Measurements from ENCODE around the gene DENND1B. TPM values are rescaled to one million over a fixed set of nuclear protein-coding genes. Genes with fewer than 3 reads are reported as not detected.

The DENND1B gene
- total and polyA plus RNA-seq, 9 of the 15 experiments (the other 6 are each of a cell fraction or from before 2014, with no cell fraction given), result 2.1 to 12.1 (median 7.5) TPM

- no peak for TF ChIP-seq UBTF (IDR thresholded peaks at IDR 0.05; ENCODE audit: borderline replicate concordance in 1 of 2, low read depth in 2 of 2, low read length in 2 of 2)
- TF ChIP-seq TRIM28 (IDR thresholded peaks at IDR 0.05), result peak; percentile 99
- TF ChIP-seq ZNF76 (CRISPR knock-in tag; IDR thresholded peaks at IDR 0.05; ENCODE audit: borderline replicate concordance), result no peak
- TF ChIP-seq XRCC3 (IDR thresholded peaks at IDR 0.05), result peak; percentile 81; the same call in 1 of the 2 replicates
- no peak for TF ChIP-seq MTA2 (IDR thresholded peaks at IDR 0.05; ENCODE audit: low read depth)
- TF ChIP-seq FOXK2 (conservative IDR thresholded peaks at IDR 0.05 in 1 of 2, IDR thresholded peaks at IDR 0.05 in 1 of 2; ENCODE audit: low read depth in 2 of 2), result no peak
- TF ChIP-seq, protein P1, sequence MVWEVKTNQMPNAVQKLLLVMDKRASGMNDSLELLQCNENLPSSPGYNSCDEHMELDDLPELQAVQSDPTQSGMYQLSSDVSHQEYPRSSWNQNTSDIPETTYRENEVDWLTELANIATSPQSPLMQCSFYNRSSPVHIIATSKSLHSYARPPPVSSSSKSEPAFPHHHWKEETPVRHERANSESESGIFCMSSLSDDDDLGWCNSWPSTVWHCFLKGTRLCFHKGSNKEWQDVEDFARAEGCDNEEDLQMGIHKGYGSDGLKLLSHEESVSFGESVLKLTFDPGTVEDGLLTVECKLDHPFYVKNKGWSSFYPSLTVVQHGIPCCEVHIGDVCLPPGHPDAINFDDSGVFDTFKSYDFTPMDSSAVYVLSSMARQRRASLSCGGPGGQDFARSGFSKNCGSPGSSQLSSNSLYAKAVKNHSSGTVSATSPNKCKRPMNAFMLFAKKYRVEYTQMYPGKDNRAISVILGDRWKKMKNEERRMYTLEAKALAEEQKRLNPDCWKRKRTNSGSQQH (CRISPR knock-in tag; IDR thresholded peaks at IDR 0.05), result no peak
- TF ChIP-seq RBBP5 (IDR thresholded peaks at IDR 0.05; ENCODE audit: borderline replicate concordance, insufficient read depth, low read length, poor library complexity, severe bottlenecking), result no peak
- peak; percentile 75; the same call in 1 of the 2 replicates for TF ChIP-seq ZNF280B (CRISPR knock-in tag; IDR thresholded peaks at IDR 0.05)
- TF ChIP-seq ARNT (IDR thresholded peaks at IDR 0.05), result 0 out of 4 replicates have a peak, but pooled peaks of 1 of the 2 experiments have one; percentile 58
- TF ChIP-seq, protein P2, sequence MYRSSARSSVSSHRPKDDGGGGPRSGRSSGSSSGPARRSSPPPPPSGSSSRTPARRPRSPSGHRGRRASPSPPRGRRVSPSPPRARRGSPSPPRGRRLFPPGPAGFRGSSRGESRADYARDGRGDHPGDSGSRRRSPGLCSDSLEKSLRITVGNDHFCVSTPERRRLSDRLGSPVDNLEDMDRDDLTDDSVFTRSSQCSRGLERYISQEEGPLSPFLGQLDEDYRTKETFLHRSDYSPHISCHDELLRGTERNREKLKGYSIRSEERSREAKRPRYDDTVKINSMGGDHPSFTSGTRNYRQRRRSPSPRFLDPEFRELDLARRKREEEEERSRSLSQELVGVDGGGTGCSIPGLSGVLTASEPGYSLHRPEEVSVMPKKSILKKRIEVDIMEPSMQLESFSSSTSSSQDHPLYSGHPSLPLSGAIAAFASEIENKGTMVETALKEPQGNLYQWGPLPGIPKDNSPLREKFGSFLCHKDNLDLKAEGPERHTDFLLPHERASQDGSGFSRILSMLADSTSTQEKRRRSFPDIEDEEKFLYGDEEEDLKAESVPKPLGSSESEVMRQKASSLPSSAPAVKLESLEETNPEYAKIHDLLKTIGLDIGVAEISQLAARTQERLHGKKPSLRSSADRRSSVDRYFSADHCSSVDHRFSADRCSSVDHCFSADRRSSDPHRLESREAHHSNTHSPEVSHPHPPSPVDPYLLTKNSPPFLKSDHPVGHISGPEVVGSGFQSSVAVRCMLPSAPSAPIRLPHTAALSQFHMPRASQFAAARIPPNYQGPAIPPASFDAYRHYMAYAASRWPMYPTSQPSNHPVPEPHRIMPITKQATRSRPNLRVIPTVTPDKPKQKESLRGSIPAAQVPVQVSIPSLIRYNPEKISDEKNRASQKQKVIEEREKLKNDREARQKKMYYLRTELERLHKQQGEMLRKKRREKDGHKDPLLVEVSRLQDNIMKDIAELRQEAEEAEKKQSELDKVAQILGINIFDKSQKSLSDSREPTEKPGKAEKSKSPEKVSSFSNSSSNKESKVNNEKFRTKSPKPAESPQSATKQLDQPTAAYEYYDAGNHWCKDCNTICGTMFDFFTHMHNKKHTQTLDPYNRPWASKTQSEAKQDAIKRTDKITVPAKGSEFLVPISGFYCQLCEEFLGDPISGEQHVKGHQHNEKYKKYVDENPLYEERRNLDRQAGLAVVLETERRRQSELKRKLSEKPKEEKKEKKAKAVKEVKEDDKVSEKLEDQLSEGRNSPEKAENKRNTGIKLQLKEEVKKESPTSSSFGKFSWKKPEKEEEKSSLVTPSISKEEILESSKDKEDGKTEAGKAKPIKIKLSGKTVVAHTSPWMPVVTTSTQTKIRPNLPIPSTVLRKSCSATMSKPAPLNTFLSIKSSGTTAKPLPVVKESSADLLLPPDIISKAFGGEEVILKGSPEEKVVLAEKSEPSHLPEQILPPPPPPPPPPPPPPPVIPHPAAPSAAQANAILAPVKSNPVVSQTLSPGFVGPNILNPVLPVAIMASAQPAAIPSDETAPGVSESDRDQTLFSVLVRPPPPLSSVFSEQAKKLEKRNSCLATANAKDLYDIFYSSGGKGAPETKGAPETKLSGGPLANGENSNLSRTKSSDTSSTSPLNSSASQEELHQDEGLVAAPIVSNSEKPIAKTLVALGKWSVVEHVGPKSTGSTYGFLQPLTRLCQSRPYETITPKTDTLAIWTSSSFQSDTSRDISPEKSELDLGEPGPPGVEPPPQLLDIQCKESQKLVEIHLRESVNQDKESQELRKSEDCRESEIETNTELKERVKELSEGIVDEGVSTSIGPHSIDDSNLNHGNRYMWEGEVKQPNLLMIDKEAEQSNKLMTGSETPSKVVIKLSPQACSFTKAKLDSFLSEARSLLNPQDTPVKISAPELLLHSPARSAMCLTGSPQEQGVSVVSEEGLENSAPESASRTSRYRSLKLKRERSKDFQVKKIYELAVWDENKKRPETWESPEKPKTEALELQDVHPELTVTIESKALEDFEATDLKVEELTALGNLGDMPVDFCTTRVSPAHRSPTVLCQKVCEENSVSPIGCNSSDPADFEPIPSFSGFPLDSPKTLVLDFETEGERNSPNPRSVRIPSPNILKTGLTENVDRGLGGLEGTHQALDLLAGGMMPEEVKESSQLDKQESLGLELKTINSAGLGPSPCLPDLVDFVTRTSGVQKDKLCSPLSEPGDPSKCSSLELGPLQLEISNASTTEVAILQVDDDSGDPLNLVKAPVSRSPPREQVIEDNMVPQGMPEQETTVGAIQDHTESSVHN (IDR thresholded peaks at IDR 0.05; ENCODE audit: borderline replicate concordance in 1 of 2, low read depth in 1 of 2), result no peak
- peak; percentile 99 for TF ChIP-seq CBX5 (IDR thresholded peaks at IDR 0.05; ENCODE audit: borderline replicate concordance, low read depth)
Observed at GRCh38 chr1:197725044-197725443, 50.2 kb downstream of the DENND1B start (continued).
